Heart left ventricle (tissue), 16 donors: ENCODE results near the gene C2orf69. TPM values are rescaled to one million over a fixed set of nuclear protein-coding genes. Genes with fewer than 3 reads are reported as not detected.

Source experiments
- ATAC-seq, 4 donors: fragments of 200-7000 bp; cut with Tn5 transposase; one replicate each; pipeline ENCODE4 v1.9.1; 2020 to 2022; ENCODE audit warnings: moderate library complexity in 4 of 4, mild to moderate bottlenecking in 3 of 4, moderate number of reproducible peaks in 1 of 4
- DNase-seq, 5 donors: peaks; one replicate each; pipeline ENCODE4 v3.0.0-alpha.2; 2020
- H3K27ac ChIP-seq, 12 donors: fragments of 200-600 bp; sonication (generic) in 4 of 12; one replicate each; pipeline versions ENCODE4 v1.5.0 to v1.8.0; 2016 to 2022; ENCODE audit warnings: mild to moderate bottlenecking in 2 of 12
- H3K27me3 ChIP-seq, 9 donors: fragments of 200-600 bp; sonication (generic) in 2 of 9; one replicate each; pipeline versions ENCODE4 v1.5.1 to v1.8.0; 2016 to 2022; ENCODE audit warnings: mild to moderate bottlenecking in 3 of 9
- H3K36me3 ChIP-seq, 9 donors: fragments of 200-600 bp; sonication (generic) in 2 of 9; one replicate each; pipeline versions ENCODE4 v1.5.0 to v1.8.0; 2018 to 2022; ENCODE audit warnings: mild to moderate bottlenecking in 2 of 9
- H3K4me1 ChIP-seq, 12 donors: fragments of 200-600 bp; sonication (generic) in 4 of 12; one replicate each; pipeline versions ENCODE4 v1.5.0 to v1.8.0; 2016 to 2022; ENCODE audit warnings: mild to moderate bottlenecking in 3 of 12
- H3K4me3 ChIP-seq, 12 donors: fragments of 200-600 bp; sonication (generic) in 4 of 12; one replicate each; pipeline versions ENCODE4 v1.5.0 to v1.8.0; 2017 to 2022; ENCODE audit warnings: mild to moderate bottlenecking in 9 of 12, moderate library complexity in 4 of 12
- H3K9me3 ChIP-seq, 12 donors: fragments of 200-600 bp; sonication (generic) in 4 of 12; one replicate each; pipeline versions ENCODE4 v1.5.0 to v1.8.0; 2016 to 2022; ENCODE audit warnings: mild to moderate bottlenecking in 1 of 12
- POLR2A ChIP-seq, 2 donors: fragments of 450-650 bp; IDR thresholded peaks; one replicate each; pipeline ENCODE4 v1.6.1; 2017; ENCODE audit warnings: antibody characterized with exemption in 2 of 2, mild to moderate bottlenecking in 2 of 2, moderate library complexity in 2 of 2
- WGBS, 4 donors: extraction: QIAGEN DNeasy Blood & Tissue Kit in 2 of 4; methylation state at CpG; one replicate each; pipeline versions ENCODE4 v1.1.5 to v1.1.7; 2013 to 2018; 5-methylcytosine and 5-hydroxymethylcytosine counted together
- intact Hi-C, 10 donors: fragments of 100-400 bp; cut with DNase I; formaldehyde crosslinking; loops; one replicate each; pipeline versions ENCODE4 v1.11.1 to v1.14.2; 2022
- polyA plus RNA-seq, 2 donors: library from polyadenylated mRNA; stranded (reverse); fragments of 200-250 nt; gene quantifications; one replicate each; pipeline ENCODE4 v1.2.3, GENCODE V29; 2013
- total RNA-seq, 9 donors: library from RNA; depleted of rRNA in 2 of 9; stranded (reverse); fragments of >200 nt in 2 of 9; fragmentation: NEBNext Ultra II Directional in 3 of 9; extraction: Animal tissue kit (Norgen Biotek cat#: 25700) in 3 of 9; gene quantifications; one replicate each; pipeline versions ENCODE4 v1.1.0 to v1.2.4, GENCODE V29; 2016 to 2023
- TF ChIP-seq, protein P1 (sequence below), 12 donors: fragments of 200-600 bp; sonication (generic) in 4 of 12; IDR thresholded peaks; one replicate each; pipeline versions ENCODE4 v1.5.0 to v1.8.0; 2018 to 2022; ENCODE audit warnings: antibody characterized with exemption in 12 of 12, mild to moderate bottlenecking in 5 of 12
- donor health status: ischemic (EF 13 %, LVEDD 7.1; RV severe dilation, severe dysfunction).
- donor health status: healthy with polysubstance abuse.
- donor health status: DM: no; HTN: yes; CAD: no.
- donor health status: DM: no; HTN: no; CAD: no.
- donor health status: ischemic (EF 25% LVEDD 6.9; RV normal size, moderate dysfunction).
- donor health status: ischemic (EF 25% LVEDD 5.7; RV mildly dilated, moderate dysfunction).
- donor health status: healthy.
- donor health status: DM: yes; HTN: yes; CAD: no.
- donor health status: ischemic (EF 35%, LVEDD 5.7; RV mildly dilated, moderate dysfunction).
- donor health status: nonischemic (EF 11% LVEDD 7.7; RV severe dilation, severe dysfunction).
- donor health status: DM: yes; HTN: yes; CAD: no.
- donor health status: PGD.
- donor health status: ischemic (EF 29% LVEDD 5.4; RV normal size, mild dysfunction).
- donor health status: nonischemic (EF 23%, LVEDD 6.1; RV moderate dilation, normal function).

C2orf69 gene
- total and polyA plus RNA-seq, 11 donors: 5.5 to 10.6 (median 8.6) TPM

DNA sequence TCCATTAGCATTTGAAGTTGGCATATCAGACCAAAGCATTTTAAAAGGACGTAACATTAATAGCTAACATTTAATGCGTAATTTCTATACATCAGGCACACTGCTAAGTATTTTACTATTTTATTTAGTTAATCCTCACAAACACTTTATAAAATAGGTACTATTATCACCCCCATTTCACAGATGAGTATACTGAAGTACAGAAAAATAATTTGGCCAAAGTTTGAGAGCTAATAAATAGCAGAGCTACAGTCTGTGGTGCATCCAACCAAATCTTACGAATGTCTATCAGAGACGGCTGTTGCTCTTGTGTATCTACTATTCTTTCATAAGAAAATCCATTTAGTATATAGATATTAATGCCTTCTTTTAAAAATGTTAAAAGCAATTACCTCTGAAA, 32.3 kb downstream of the C2orf69 start:
- Histone ChIP-seq H3K9me3 (no peaks in the 10 kb centered on the region), H3K27me3 (no peaks in the 10 kb centered on the region), H3K27ac (no peak overlapping the region), H3K4me1 (no peaks in the 10 kb centered on the region), H3K36me3 (peaks cover 0 to 94% (median 81%) of the 10 kb centered on the region in 9 donors), H3K4me3 (no peak overlapping the region)
- intact Hi-C loops: no loop called here
- DNase-seq (no peak), ATAC-seq (no peak)
- TF ChIP-seq POLR2A (IDR thresholded peaks at IDR 0.05): no peak
- TF ChIP-seq, protein P1, sequence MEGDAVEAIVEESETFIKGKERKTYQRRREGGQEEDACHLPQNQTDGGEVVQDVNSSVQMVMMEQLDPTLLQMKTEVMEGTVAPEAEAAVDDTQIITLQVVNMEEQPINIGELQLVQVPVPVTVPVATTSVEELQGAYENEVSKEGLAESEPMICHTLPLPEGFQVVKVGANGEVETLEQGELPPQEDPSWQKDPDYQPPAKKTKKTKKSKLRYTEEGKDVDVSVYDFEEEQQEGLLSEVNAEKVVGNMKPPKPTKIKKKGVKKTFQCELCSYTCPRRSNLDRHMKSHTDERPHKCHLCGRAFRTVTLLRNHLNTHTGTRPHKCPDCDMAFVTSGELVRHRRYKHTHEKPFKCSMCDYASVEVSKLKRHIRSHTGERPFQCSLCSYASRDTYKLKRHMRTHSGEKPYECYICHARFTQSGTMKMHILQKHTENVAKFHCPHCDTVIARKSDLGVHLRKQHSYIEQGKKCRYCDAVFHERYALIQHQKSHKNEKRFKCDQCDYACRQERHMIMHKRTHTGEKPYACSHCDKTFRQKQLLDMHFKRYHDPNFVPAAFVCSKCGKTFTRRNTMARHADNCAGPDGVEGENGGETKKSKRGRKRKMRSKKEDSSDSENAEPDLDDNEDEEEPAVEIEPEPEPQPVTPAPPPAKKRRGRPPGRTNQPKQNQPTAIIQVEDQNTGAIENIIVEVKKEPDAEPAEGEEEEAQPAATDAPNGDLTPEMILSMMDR (IDR thresholded peaks at IDR 0.05): no peak
- WGBS, 4 donors: 93 to 97% (median 95%) methylated on average over 4 of the region's 4 CpGs

- WGBS, 4 donors: 92 to 98% (median 97%) methylated on average over 1 of the region's 1 CpG
- H3K27ac ChIP-seq: no peak overlapping the region
- H3K9me3 ChIP-seq: no peaks in the 10 kb centered on the region
- H3K4me3 ChIP-seq: no peak overlapping the region
- ATAC-seq (no peak), DNase-seq (no peak)
- no peaks in the 10 kb centered on the region for H3K4me1 ChIP-seq
- TF ChIP-seq, protein P1 (IDR thresholded peaks at IDR 0.05): no peak
- TF ChIP-seq POLR2A (IDR thresholded peaks at IDR 0.05): no peak
- H3K36me3 ChIP-seq: peaks cover 0 to 82% (median 67%) of the 10 kb centered on the region in 9 donors
- no peaks in the 10 kb centered on the region for H3K27me3 ChIP-seq
- intact Hi-C loops: no loop called here
Measured at GRCh38 chr2:199946196-199946595, 35.1 kb downstream of the C2orf69 start.

DNA sequence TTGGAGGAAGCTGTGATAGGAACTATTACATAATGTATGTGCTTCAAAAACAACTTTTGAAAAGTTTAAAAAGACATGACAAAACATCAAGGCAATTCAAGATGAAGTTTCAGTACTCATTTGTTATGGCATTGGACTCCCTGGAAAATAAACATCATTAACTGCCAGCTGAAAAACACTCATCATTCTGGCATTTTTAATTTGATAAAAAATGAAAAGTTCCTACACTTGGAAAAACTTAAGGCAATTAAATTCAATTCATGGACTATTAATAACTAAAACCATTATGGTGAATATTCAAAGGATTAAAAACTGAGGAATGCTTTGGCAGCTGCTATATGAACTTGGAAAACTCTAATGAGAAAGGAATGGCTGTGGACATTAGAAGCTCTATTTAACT, 35.7 kb downstream of the C2orf69 start:
- ATAC-seq: no peak
- Histone ChIP-seq H3K36me3 (peaks cover 0 to 76% (median 62%) of the 10 kb centered on the region in 9 donors), H3K27me3 (no peaks in the 10 kb centered on the region), H3K4me3 (no peak overlapping the region), H3K9me3 (no peaks in the 10 kb centered on the region), H3K27ac (no peak overlapping the region), H3K4me1 (peaks cover 0 to 3% (median 0%) of the 10 kb centered on the region in 12 donors)
- no peak for DNase-seq
- intact Hi-C loops: no loop called here
- TF ChIP-seq POLR2A (IDR thresholded peaks at IDR 0.05): no peak
- TF ChIP-seq, protein P1 (IDR thresholded peaks at IDR 0.05): no peak

GRCh38 chr2:199950396-199950795, 39.3 kb downstream of the C2orf69 start:
- no peak for TF ChIP-seq POLR2A (IDR thresholded peaks at IDR 0.05)
- TF ChIP-seq, protein P1 (IDR thresholded peaks at IDR 0.05): no peak
- no peak overlapping the region for H3K27ac ChIP-seq
- H3K36me3 ChIP-seq: peaks cover 0 to 45% (median 39%) of the 10 kb centered on the region in 9 donors
- no peak overlapping the region for H3K4me3 ChIP-seq
- WGBS, 4 donors: 89 to 94% (median 90%) methylated on average over 5 of the region's 5 CpGs
- no peaks in the 10 kb centered on the region for H3K9me3 ChIP-seq
- intact Hi-C loops: loop anchor here in 1 of 10 donors (10.0 kb wide), 1 partner anchor 904 kb away; no protein-coding TSS in a partner anchor
- no peaks in the 10 kb centered on the region for H3K27me3 ChIP-seq
- no peak for ATAC-seq
- DNase-seq: no peak
- H3K4me1 ChIP-seq: peaks cover 3 to 27% (median 12%) of the 10 kb centered on the region in 12 donors
